Activated naive CD4-positive, alpha-beta T cell treated with anti-CD3 and anti-CD28 coated beads, Interleukin-2, amount 50 U/mL, for 72 hours (primary cell): Measurements from ENCODE around the gene CD248. TPM values are rescaled to one million over a fixed set of nuclear protein-coding genes. Genes with fewer than 3 reads are reported as not detected.
"Not testable (repeated sequence)": the region's sequence is repeated elsewhere in the genome, so short reads cannot be mapped to it uniquely, and the experiment has no call there.

Experiments used
- ATAC-seq, 2 donors: fragments of 150-1000 bp; cut with Tn5 transposase; 2 replicates each; pipeline ENCODE4 v1.10.0; 2021; ENCODE audit warnings: mild to moderate bottlenecking in 2 of 2, moderate library complexity in 2 of 2
- DNase-seq, 2 donors: peaks; one replicate each; pipeline ENCODE4 v3.0.0; 2021 to 2022; ENCODE audit warnings: low spot score in 2 of 2
- H3K27ac Mint-ChIP-seq, 2 donors: one replicate each; pipeline ENCODE4 v1.8.0; 2022; ENCODE audit warnings: mild to moderate bottlenecking in 2 of 2, mixed read lengths in 2 of 2
- H3K36me3 Mint-ChIP-seq, 2 donors: one replicate each; pipeline ENCODE4 v1.8.0; 2022; ENCODE audit warnings: mixed read lengths in 2 of 2
- H3K9me3 Mint-ChIP-seq, 2 donors: one replicate each; pipeline ENCODE4 v1.8.0; 2022; ENCODE audit warnings: mixed read lengths in 2 of 2
- total RNA-seq, 2 donors: library from RNA; stranded (reverse); gene quantifications; one replicate each; pipeline ENCODE4 v1.2.3, GENCODE V29; 2022

Gene CD248
- under 1 TPM; 0.31 to 0.36 TPM for total RNA-seq

GRCh38 chr11:66316849-66317251 is at the start of gene CD248:
Gene CD248 (minus strand): TSS chr11:66317044. CDS start chr11:66317027, 17 bp downstream.
- ATAC-seq (no peak), DNase-seq (no peak)
- peaks cover 0 to 19% of the 10 kb centered on the region in 2 donors for H3K36me3 Mint-ChIP-seq
- peak within 1 kb of the TSS; percentile 29 to 44 for H3K27ac Mint-ChIP-seq
- H3K9me3 Mint-ChIP-seq, result peaks cover 0 to 10% of the 10 kb centered on the region in 2 donors

DNA sequence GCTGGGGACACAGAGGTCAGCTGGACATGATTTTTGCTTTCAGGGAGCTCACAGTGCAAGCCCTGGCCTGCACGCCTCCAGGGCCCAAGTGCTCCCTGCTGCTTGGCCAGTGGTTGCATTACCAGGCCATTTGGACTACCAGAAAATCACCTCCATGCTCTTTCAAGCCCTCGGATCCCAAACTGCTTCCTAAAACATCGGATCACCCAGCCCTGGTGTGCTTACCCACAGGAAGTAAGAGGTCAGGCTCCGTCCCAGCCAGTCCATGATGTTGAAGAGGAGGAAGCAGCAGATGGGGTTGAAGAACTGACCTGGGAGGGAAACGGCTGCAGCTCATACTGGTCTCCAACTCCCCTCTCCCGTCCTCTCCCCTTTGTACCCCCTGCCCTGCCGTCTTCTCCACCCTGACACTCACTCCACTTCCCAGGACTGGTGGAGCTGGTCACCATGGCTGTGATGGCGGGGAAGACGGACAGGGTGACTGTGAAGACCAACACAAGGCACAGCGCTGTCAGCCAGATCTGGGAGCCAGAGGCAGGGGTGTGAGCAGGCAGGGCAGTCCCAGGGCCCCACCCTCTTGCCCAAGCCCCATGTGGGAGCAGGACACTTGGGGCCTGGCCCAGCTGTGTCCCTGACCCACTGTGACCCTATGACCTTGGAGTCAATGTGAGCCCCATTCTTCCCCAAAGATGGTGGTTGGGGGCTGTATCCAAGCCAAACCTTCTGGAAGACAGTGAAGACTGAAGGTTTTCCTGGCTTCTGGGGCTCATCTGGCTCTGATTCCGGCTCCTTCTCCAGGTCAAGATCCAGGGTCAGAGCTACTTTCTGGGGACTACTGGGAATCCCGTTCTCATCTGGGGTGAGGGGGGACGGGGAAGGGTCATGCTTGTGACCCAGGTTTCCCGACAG is 49.1 kb upstream of the CD248 start:
- Mint-ChIP-seq H3K36me3 (no peaks in the 10 kb centered on the region), H3K27ac (no peak overlapping the region), H3K9me3 (no peaks in the 10 kb centered on the region)
- ATAC-seq (no peak), DNase-seq (no peak)

DNA sequence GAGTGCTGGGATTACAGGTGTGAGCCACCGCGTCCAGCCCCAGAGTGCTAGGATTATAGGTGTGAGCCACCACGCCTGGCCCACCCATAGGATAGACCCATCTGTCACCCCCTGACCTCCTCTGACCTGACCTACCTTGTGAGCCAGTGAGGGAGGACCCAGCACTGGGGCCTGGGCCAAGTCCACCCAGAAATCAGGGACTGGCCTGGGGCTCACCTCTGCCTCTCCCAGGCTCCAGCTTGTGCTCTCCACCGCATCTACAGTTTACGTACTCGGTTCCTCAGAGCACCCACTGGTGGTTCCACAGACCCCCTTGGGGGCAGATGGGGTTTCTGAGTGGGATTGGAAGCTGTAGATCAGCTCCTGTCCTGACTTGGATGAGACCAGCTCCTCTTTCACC is 48.3 kb upstream of the CD248 start:
- H3K9me3 Mint-ChIP-seq, result no peaks in the 10 kb centered on the region
- no peak for ATAC-seq
- no peak for DNase-seq
- H3K27ac Mint-ChIP-seq, result no peak overlapping the region
- no peaks in the 10 kb centered on the region for H3K36me3 Mint-ChIP-seq

DNA sequence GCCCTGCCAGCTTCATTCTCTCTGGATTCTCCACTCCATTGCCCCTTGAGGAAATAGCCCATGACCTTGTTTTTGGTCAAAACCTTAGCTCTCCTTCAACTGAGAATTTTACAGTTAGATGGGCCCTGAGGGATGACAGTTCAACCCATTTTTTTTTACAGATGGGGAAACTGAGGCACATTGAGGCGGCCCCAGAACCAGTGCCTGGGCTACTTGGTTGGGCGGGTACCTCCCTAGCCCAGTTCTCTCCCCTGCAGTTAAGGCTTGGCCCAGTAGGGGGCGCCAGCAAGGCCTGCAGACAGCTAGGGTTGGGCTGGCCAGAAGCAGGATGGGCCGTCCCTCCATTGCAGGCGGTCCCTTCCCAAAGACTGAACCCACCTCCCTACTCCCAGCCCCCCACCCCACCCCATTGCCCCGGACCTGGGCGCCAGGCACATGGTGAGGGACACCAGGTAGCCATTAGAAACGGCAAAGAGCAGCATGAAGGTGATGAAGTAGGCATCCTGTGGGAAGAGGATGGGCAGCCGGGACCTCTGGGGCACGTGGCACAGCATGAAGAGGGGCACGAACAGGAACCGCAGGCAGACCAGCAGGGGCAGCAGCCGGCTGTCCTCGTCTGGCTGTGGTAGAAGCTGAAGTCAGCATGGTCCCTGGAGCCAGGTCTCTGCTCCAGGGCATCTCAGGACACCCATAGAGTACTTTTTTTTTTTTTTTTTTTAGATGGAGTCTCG is 47.1 kb upstream of the CD248 start:
- no peak overlapping the region for H3K27ac Mint-ChIP-seq
- ATAC-seq (peak; percentile 71 to 82), DNase-seq (peak in 1 of 2 donors; percentile 92)
- no peaks in the 10 kb centered on the region for H3K9me3 Mint-ChIP-seq
- H3K36me3 Mint-ChIP-seq, result no peaks in the 10 kb centered on the region

GRCh38 chr11:66363187-66363601 is 46.4 kb upstream of the CD248 start:
- no peaks in the 10 kb centered on the region for H3K36me3 Mint-ChIP-seq
- H3K27ac Mint-ChIP-seq, result no peak overlapping the region
- no peaks in the 10 kb centered on the region for H3K9me3 Mint-ChIP-seq
- ATAC-seq, result no peak
- no peak for DNase-seq

GRCh38 chr11:66362481-66363147 is 45.8 kb upstream of the CD248 start:
- ATAC-seq, result no peak
- H3K27ac Mint-ChIP-seq, result peak overlapping the region in 1 of 2 donors; percentile 62
- no peaks in the 10 kb centered on the region for H3K9me3 Mint-ChIP-seq
- no peak for DNase-seq
- H3K36me3 Mint-ChIP-seq, result no peaks in the 10 kb centered on the region

DNA sequence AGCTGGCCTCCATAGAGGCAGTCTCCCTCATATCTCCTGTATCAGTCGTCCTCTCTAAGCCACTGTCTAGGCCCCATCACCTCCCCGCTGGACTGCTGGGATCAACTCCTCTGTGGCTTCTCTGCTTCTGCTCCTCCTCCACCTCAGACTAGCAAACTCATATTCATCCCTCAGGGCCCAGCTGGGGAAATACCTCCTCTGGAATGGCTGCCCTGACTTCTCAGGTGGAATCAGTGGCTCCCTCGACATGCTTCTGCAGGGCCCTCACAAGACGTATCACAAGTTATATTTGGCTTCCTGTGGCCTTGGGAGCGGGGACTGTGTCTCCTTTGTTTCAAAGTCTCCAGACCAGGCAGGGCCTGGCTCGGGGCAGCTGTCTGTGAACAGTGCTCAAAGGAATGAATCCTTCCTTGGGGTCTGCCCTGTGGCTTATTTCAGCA is 44.7 kb upstream of the CD248 start:
- Mint-ChIP-seq H3K27ac (peak overlapping the region; percentile 40 to 72), H3K9me3 (no peaks in the 10 kb centered on the region), H3K36me3 (no peaks in the 10 kb centered on the region)
- DNase-seq (no peak), ATAC-seq (no peak)

DNA sequence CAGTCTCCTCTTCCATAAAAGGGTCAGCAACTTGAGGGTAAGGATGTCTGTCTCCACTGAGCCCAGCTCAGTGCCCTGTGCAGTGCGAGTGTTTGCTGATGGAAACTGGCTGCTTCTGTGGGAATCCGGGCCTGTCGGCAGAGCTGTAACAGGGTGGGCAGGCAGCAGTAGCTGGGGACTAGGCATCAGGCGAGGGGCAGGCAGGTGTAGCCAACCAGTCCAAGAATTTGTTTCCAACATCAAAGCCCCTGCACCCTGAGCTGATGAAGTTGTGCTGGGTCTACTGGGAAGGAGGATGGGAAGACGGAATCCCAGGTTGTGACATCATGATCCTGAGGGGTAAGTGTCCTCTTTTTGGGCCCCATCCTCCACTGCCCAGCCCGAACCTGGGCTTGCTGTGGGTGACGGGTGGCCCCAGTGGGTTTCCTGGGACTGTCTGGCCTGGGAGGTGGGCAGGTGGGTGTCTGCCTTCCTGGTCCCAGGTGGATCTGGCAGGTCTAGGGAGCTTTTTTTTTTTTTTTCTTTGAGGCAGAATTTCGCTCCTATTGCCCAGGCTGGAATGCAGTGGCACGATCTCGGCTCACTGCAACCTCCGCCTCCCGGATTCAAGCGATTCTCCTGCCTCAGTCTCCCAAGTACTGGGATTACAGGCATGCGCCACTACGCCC is 43.7 kb upstream of the CD248 start:
- Mint-ChIP-seq H3K36me3 (no peaks in the 10 kb centered on the region), H3K9me3 (no peaks in the 10 kb centered on the region), H3K27ac (peak overlapping the region in 1 of 2 donors; percentile 72)
- DNase-seq (no peak), ATAC-seq (no peak)

GRCh38 chr11:66359662-66360087 is 42.8 kb upstream of the CD248 start:
- no peak overlapping the region for H3K27ac Mint-ChIP-seq
- no peaks in the 10 kb centered on the region for H3K36me3 Mint-ChIP-seq
- no peaks in the 10 kb centered on the region for H3K9me3 Mint-ChIP-seq
- ATAC-seq, result no peak
- no peak for DNase-seq

DNA sequence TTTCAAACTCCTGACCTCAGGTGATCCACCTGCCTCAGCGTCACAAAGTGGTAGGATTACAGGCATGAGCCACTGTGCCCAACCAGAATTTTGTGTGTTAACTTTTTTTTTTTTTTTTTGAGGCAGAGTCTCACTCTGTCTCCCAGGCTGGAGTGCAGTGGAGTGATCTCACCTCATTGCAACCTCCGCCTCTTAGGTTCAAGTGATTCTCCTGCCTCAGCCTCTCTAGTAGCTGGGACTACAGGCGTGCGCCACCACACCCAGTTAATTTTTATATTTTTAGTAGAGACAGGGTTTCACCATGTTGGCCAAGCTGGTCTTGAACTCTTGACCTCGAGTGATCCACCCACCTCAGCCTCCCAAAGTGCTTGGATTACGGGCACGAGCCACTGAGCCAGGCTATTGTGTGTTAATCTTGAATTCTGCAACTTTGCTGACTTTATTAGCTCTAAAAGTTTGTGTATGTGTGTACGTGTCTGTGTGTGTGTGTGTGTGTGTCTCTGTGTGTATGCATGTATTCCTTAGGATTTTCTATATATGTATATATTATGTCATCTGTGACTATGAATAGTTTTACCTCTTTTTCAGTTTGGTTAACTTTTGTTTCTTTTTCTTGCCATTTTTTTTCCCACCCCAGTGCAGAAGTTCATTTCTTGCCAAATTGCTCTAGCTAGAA is 33.9 kb upstream of the CD248 start:
- not testable (repeated sequence) for ATAC-seq, DNase-seq, H3K9me3 Mint-ChIP-seq, H3K36me3 Mint-ChIP-seq, H3K27ac Mint-ChIP-seq

- Mint-ChIP-seq H3K36me3 (peaks cover 8 to 14% of the 10 kb centered on the region in 2 donors), H3K9me3 (peaks cover 0 to 3% of the 10 kb centered on the region in 2 donors), H3K27ac (peak overlapping the region; percentile 99 to 100)
- ATAC-seq, result no peak
- no peak for DNase-seq
These were observed 32.2 kb upstream of the CD248 start for GRCh38 chr11:66349084-66349386.

- peaks cover 0 to 3% of the 10 kb centered on the region in 2 donors for H3K9me3 Mint-ChIP-seq
- H3K27ac Mint-ChIP-seq, result peak within 1 kb of the TSS; percentile 99 to 100
- peak; percentile 89 to 90 for DNase-seq
- ATAC-seq, result peak; percentile 67 to 75
- H3K36me3 Mint-ChIP-seq, result peaks cover 8 to 14% of the 10 kb centered on the region in 2 donors
These were observed 30.8 kb upstream of the CD248 start, which contains the start of gene B4GAT1 for GRCh38 chr11:66347425-66348276. Gene B4GAT1 (minus strand): TSS chr11:66347629. CDS start chr11:66347545, 84 bp downstream.

GRCh38 chr11:66346476-66347424 is 29.9 kb upstream of the CD248 start:
- Mint-ChIP-seq H3K27ac (peak overlapping the region; percentile 55 to 99), H3K36me3 (peaks cover 8 to 14% of the 10 kb centered on the region in 2 donors), H3K9me3 (peaks cover 0 to 3% of the 10 kb centered on the region in 2 donors)
- ATAC-seq, result no peak
- DNase-seq, result no peak

- peak; percentile 9 to 13 for ATAC-seq
- Mint-ChIP-seq H3K27ac (peak overlapping the region; percentile 95 to 97), H3K36me3 (peaks cover 8 to 14% of the 10 kb centered on the region in 2 donors), H3K9me3 (peaks cover 0 to 3% of the 10 kb centered on the region in 2 donors)
- DNase-seq, result no peak
These were observed 28.4 kb upstream of the CD248 start for GRCh38 chr11:66345316-66345649.
